Mucosa of descending colon (tissue), 3 donors: ENCODE measurements around the gene SLC9A9. TPM values are rescaled to one million over a fixed set of nuclear protein-coding genes. Genes with fewer than 3 reads are reported as not detected.

Experiments used
- ATAC-seq: fragments of 200-7000 bp; cut with Tn5 transposase; one replicate; pipeline ENCODE4 v1.9.1; 2020; ENCODE audit warnings: mild to moderate bottlenecking, moderate library complexity
- DNase-seq, 3 donors: peaks; one replicate each; pipeline ENCODE4 v3.0.0-alpha.2; 2020
- H3K36me3 ChIP-seq: fragments of 200-600 bp; one replicate; pipeline ENCODE4 v1.8.0; 2021; ENCODE audit warnings: low read depth, mild to moderate bottlenecking
- H3K4me1 ChIP-seq: fragments of 200-600 bp; one replicate; pipeline ENCODE4 v1.8.0; 2021; ENCODE audit warnings: low read depth, mild to moderate bottlenecking
- H3K4me3 ChIP-seq: fragments of 200-600 bp; one replicate; pipeline ENCODE4 v1.8.0; 2021; ENCODE audit warnings: mild to moderate bottlenecking
- H3K9me3 ChIP-seq: fragments of 200-600 bp; one replicate; pipeline ENCODE4 v1.8.0; 2021; ENCODE audit warnings: mild to moderate bottlenecking
- CTCF ChIP-seq: fragments of 200-600 bp; IDR thresholded peaks from one replicate; pipeline ENCODE4 v1.8.0; 2022; ENCODE audit warnings: antibody characterized with exemption, mild to moderate bottlenecking
- intact Hi-C, 2 donors: fragments of 100-400 bp; cut with DNase I in 1 of 2; cut with micrococcal nuclease in 1 of 2; formaldehyde crosslinking; loops; one replicate each; pipeline versions ENCODE4 v1.11.0 to v1.11.1; 2022; cut with DNase I, micrococcal nuclease
- total RNA-seq, 3 donors: library from RNA; stranded (reverse); fragmentation: NEBNext Ultra II Directional in 2 of 3; extraction: Animal tissue kit (Norgen Biotek cat#: 25700) in 2 of 3; gene quantifications; one replicate each; pipeline versions ENCODE4 v1.2.1 to v1.2.4, GENCODE V29; 2021 to 2023
- donor health status: DM: no; HTN: no; CAD: no; lungs with moderate emphysema.
- donor health status: DM: no; HTN: no; CAD: no.
- donor health status: DM: no; HTN: yes; CAD: no.

SLC9A9 gene
- total RNA-seq, 3 donors from 2014 or later: 3.2 to 18.2 (median 6.8) TPM

GRCh38 chr3:143240886-143241285 lies 607.4 kb downstream of the SLC9A9 start:
- DNase-seq (no peak), ATAC-seq (no peak)
- H3K36me3 ChIP-seq: no peaks in the 10 kb centered on the region
- TF ChIP-seq CTCF: no peak
- no peak overlapping the region for H3K4me3 ChIP-seq
- no peaks in the 10 kb centered on the region for H3K9me3 ChIP-seq
- intact Hi-C loops: no loop called here
- no peaks in the 10 kb centered on the region for H3K4me1 ChIP-seq

GRCh38 chr3:143239031-143239430 lies 609.2 kb downstream of the SLC9A9 start:
- no peaks in the 10 kb centered on the region for H3K36me3 ChIP-seq
- no peaks in the 10 kb centered on the region for H3K9me3 ChIP-seq
- H3K4me1 ChIP-seq: no peaks in the 10 kb centered on the region
- no peak for TF ChIP-seq CTCF
- DNase-seq (no peak), ATAC-seq (no peak)
- intact Hi-C loops: no loop called here
- H3K4me3 ChIP-seq: no peak overlapping the region

- DNase-seq (no peak), ATAC-seq (no peak)
- no peaks in the 10 kb centered on the region for H3K36me3 ChIP-seq
- intact Hi-C loops: no loop called here
- H3K9me3 ChIP-seq: no peaks in the 10 kb centered on the region
- TF ChIP-seq CTCF: no peak
- H3K4me1 ChIP-seq: no peaks in the 10 kb centered on the region
- H3K4me3 ChIP-seq: no peak overlapping the region
These were observed 611.1 kb downstream of the SLC9A9 start for GRCh38 chr3:143237077-143237627.

GRCh38 chr3:143236226-143236964 lies 611.9 kb downstream of the SLC9A9 start:
- no peaks in the 10 kb centered on the region for H3K36me3 ChIP-seq

GRCh38 chr3:143235614-143236204 lies 612.6 kb downstream of the SLC9A9 start:
- TF ChIP-seq CTCF: no peak
- Histone ChIP-seq H3K4me3 (no peak overlapping the region), H3K36me3 (no peaks in the 10 kb centered on the region), H3K9me3 (no peaks in the 10 kb centered on the region), H3K4me1 (no peaks in the 10 kb centered on the region)
- intact Hi-C loops: no loop called here
- ATAC-seq (no peak), DNase-seq (no peak)

More at GRCh38 chr3:143236226-143236964, 611.9 kb downstream of the SLC9A9 start:
- no peaks in the 10 kb centered on the region for H3K4me1 ChIP-seq
- no peak for TF ChIP-seq CTCF
- intact Hi-C loops: no loop called here
- DNase-seq (no peak), ATAC-seq (no peak)
- no peaks in the 10 kb centered on the region for H3K9me3 ChIP-seq
- H3K4me3 ChIP-seq: no peak overlapping the region
